GM19193 (cell line): Measurements from ENCODE around the gene LRFN3.

Experiments used
- POLR2A ChIP-seq: IDR thresholded peaks from 4 replicates; pipeline ENCODE4 v1.6.1; 2011; ENCODE audit not compliant: insufficient read depth, insufficient read length; ENCODE audit errors: extremely low read depth

The LRFN3 gene

GRCh38 chr19:35978271-35978670, 42.1 kb downstream of the LRFN3 start:
- no peak for TF ChIP-seq POLR2A

- TF ChIP-seq POLR2A, result no peak
Measured at GRCh38 chr19:35978832-35979365, 42.7 kb downstream of the LRFN3 start.

- no peak for TF ChIP-seq POLR2A
Measured at GRCh38 chr19:35983177-35983576, 47.0 kb downstream of the LRFN3 start.

GRCh38 chr19:35986111-35986510, 49.9 kb downstream of the LRFN3 start:
- no peak for TF ChIP-seq POLR2A

GRCh38 chr19:35986664-35987570, 50.7 kb downstream of the LRFN3 start:
- TF ChIP-seq POLR2A, result no peak

GRCh38 chr19:35987571-35987896, 51.4 kb downstream of the LRFN3 start:
- TF ChIP-seq POLR2A, result no peak

- no peak for TF ChIP-seq POLR2A
Measured at GRCh38 chr19:35988824-35989223, 52.6 kb downstream of the LRFN3 start.

- TF ChIP-seq POLR2A, result no peak
Measured at GRCh38 chr19:35990156-35990555, 54.0 kb downstream of the LRFN3 start.

GRCh38 chr19:35990771-35991730, 54.9 kb downstream of the LRFN3 start:
- no peak for TF ChIP-seq POLR2A

- no peak for TF ChIP-seq POLR2A
Measured at GRCh38 chr19:35991731-35992450, 55.7 kb downstream of the LRFN3 start.

GRCh38 chr19:35992907-35993765, 57.0 kb downstream of the LRFN3 start:
- TF ChIP-seq POLR2A, result no peak

GRCh38 chr19:35993923-35994598, 57.9 kb downstream of the LRFN3 start:
- TF ChIP-seq POLR2A, result no peak
